ENCODE results near the gene SPINDOC. TPM values are rescaled to one million over a fixed set of nuclear protein-coding genes. Genes with fewer than 3 reads are reported as not detected.
A peak's percentile ranks its signal among the peaks of the same experiment; 100 is the strongest.

SPINDOC gene
- total and polyA plus RNA-seq, 12 donors, result 7.0 to 13.2 (median 9.6) TPM

GRCh38 chr11:63844836-63845235, 31.6 kb downstream of the SPINDOC start:
- H3K4me1 ChIP-seq, result peaks cover 15 to 92% (median 78%) of the 10 kb centered on the region in 9 donors
- intact Hi-C loops (cut with DNase I), result no loop called here
- H3K36me3 ChIP-seq, result peaks cover 0 to 47% (median 0%) of the 10 kb centered on the region in 9 donors
- no peak for TF ChIP-seq CTCF (IDR thresholded peaks at IDR 0.05)
- H3K27ac ChIP-seq, result peak overlapping the region in 5 of 10 donors; percentile 3 to 59 (median 27)
- ATAC-seq (no peak), DNase-seq (no peak)
- no peaks in the 10 kb centered on the region for H3K27me3 ChIP-seq
- no peaks in the 10 kb centered on the region for H3K9me3 ChIP-seq
- H3K4me3 ChIP-seq, result no peak overlapping the region
- WGBS, 2 donors, result 86 to 87% methylated on average over 4 of the region's 4 CpGs

GRCh38 chr11:63845303-63845702, 32.0 kb downstream of the SPINDOC start:
- Histone ChIP-seq H3K27ac (peak overlapping the region in 5 of 10 donors; percentile 3 to 59 (median 27)), H3K9me3 (no peaks in the 10 kb centered on the region), H3K4me3 (no peak overlapping the region), H3K27me3 (no peaks in the 10 kb centered on the region), H3K4me1 (peaks cover 12 to 89% (median 73%) of the 10 kb centered on the region in 9 donors), H3K36me3 (peaks cover 0 to 52% (median 0%) of the 10 kb centered on the region in 9 donors)
- WGBS, 2 donors, result 38 to 45% methylated on average over 2 of the region's 2 CpGs
- no peak for TF ChIP-seq CTCF (IDR thresholded peaks at IDR 0.05)
- ATAC-seq (peak in 2 of 8 donors; percentile 16 to 46), DNase-seq (no peak)
- intact Hi-C loops (cut with DNase I), result no loop called here

- Histone ChIP-seq H3K4me3 (no peak overlapping the region), H3K27ac (peak overlapping the region in 2 of 10 donors; percentile 22 to 59), H3K27me3 (no peaks in the 10 kb centered on the region), H3K4me1 (peaks cover 13 to 88% (median 69%) of the 10 kb centered on the region in 9 donors), H3K36me3 (peaks cover 0 to 56% (median 0%) of the 10 kb centered on the region in 9 donors), H3K9me3 (no peaks in the 10 kb centered on the region)
- no peak for DNase-seq
- 76 to 80% methylated on average over 7 of the region's 7 CpGs for WGBS, 2 donors
- TF ChIP-seq CTCF (IDR thresholded peaks at IDR 0.05), result no peak
- ATAC-seq, result no peak
- intact Hi-C loops (cut with DNase I), result no loop called here
Measured at GRCh38 chr11:63845911-63846310, 32.7 kb downstream of the SPINDOC start.

- no peak for TF ChIP-seq CTCF (IDR thresholded peaks at IDR 0.05)
- Histone ChIP-seq H3K36me3 (peaks cover 0 to 51% (median 0%) of the 10 kb centered on the region in 9 donors), H3K9me3 (no peaks in the 10 kb centered on the region), H3K4me1 (peaks cover 20 to 88% (median 67%) of the 10 kb centered on the region in 9 donors), H3K27ac (peak overlapping the region in 3 of 10 donors; percentile 3 to 63 (median 24)), H3K27me3 (no peaks in the 10 kb centered on the region), H3K4me3 (no peak overlapping the region)
- DNase-seq (no peak), ATAC-seq (no peak)
- intact Hi-C loops (cut with DNase I), result no loop called here
- 96 to 99% methylated on average over 6 of the region's 6 CpGs for WGBS, 2 donors
Measured at GRCh38 chr11:63846897-63847296, 33.6 kb downstream of the SPINDOC start.
